GM12873 (cell line): ENCODE results near the gene TFB2M.

Experiments
- TF ChIP-seq, protein P1 (sequence below): IDR thresholded peaks from 2 replicates; pipeline ENCODE4 v1.5.1; 2012; ENCODE audit warnings: low read depth, mild to moderate bottlenecking, moderate library complexity, low read length, control low read depth; ENCODE audit not compliant: insufficient read depth; ENCODE audit errors: missing control alignments

TFB2M gene

DNA sequence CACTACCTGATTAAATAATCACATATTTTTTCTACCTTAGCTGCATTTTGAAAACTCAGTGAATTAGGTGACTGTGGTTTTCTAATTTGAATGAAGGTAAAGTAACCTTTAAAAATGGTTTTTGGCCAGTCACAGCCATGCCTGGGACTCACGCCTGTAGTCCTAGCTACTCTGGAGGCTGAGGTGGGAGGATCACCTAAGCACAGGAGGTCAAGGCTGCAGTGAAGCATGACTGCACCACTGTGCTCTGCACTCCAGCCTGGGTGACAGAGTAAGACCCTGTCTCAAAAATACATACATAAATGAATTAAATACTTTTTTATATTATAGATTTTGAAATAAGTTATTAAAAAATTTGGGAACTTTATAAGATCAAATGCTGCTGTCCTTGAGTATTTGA, 5.9 kb upstream of the TFB2M start:
- TF ChIP-seq, protein P1, sequence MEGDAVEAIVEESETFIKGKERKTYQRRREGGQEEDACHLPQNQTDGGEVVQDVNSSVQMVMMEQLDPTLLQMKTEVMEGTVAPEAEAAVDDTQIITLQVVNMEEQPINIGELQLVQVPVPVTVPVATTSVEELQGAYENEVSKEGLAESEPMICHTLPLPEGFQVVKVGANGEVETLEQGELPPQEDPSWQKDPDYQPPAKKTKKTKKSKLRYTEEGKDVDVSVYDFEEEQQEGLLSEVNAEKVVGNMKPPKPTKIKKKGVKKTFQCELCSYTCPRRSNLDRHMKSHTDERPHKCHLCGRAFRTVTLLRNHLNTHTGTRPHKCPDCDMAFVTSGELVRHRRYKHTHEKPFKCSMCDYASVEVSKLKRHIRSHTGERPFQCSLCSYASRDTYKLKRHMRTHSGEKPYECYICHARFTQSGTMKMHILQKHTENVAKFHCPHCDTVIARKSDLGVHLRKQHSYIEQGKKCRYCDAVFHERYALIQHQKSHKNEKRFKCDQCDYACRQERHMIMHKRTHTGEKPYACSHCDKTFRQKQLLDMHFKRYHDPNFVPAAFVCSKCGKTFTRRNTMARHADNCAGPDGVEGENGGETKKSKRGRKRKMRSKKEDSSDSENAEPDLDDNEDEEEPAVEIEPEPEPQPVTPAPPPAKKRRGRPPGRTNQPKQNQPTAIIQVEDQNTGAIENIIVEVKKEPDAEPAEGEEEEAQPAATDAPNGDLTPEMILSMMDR: no peak

DNA sequence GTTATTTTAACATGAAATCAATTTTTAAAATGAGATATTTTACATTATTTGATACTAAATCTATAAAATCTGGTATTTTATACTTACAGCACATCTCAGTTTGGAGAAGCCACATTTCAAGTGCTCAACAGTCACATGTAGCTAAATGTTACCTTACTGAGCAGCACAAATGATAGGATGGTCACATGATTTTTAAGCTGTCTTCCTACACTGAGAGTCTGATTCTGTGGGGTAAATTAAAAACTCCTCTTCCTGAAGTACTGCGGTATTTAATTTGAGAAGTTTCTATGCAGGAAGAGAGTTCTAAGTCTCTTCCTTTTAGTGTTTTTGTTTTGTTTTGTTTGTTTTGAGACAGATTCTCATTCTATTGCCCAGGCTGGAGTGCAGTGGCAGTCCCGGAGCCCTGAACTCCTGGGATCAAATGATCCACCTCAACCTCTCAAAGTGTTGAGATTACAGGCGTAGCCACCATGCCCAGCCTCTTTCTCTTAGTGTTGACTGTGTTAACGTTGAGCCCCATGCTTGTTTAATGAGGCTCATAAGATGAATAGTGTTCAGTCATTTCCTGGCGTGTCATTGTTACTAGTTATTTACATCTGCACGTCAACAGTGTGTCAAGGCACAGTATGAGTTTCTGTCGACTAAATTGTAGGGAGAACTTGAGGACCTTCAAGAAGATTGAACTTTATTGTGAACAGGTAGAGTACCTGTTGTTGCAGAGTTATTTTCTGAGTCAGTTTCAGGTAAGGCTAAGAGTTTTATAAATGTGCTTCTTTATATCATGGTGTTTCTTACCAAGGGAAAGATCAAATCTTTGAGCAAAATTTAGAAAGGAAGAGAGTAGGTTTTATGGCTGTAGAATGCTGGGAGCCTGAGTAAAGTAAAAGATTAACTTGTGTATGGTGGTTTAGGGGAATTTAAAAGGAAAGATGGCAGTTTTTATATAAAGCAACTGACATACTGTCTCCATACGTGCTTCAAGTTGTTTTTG, 3.5 kb upstream of the TFB2M start:
- TF ChIP-seq, protein P1: no peak

DNA sequence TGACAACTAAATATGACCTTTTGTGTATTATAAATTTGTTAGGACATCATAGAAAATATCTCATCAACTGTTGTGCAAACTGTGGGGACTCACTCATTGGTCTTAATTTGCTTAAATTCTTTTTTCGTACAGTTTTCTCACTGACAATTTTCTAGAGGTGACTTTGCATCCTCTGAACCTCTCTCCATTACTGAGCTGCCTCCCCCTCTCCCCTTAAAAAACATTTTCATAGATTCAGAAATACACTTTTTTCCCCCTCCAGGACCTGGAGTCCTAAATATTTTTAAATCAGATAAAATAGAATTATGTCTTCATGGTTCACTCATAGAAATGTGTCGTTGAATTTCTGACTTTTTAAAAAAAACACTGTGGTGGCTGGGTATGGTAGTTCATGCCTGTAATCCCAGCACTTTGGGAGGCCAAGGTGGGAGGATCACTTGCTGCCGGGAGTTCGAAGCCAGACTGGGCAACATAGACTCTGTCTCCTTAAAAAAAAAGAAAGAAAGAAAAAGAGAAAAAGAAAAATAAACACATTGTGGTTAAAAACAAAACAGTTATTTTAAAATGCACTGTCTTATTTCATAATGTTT, 1.7 kb upstream of the TFB2M start:
- TF ChIP-seq, protein P1: no peak

DNA sequence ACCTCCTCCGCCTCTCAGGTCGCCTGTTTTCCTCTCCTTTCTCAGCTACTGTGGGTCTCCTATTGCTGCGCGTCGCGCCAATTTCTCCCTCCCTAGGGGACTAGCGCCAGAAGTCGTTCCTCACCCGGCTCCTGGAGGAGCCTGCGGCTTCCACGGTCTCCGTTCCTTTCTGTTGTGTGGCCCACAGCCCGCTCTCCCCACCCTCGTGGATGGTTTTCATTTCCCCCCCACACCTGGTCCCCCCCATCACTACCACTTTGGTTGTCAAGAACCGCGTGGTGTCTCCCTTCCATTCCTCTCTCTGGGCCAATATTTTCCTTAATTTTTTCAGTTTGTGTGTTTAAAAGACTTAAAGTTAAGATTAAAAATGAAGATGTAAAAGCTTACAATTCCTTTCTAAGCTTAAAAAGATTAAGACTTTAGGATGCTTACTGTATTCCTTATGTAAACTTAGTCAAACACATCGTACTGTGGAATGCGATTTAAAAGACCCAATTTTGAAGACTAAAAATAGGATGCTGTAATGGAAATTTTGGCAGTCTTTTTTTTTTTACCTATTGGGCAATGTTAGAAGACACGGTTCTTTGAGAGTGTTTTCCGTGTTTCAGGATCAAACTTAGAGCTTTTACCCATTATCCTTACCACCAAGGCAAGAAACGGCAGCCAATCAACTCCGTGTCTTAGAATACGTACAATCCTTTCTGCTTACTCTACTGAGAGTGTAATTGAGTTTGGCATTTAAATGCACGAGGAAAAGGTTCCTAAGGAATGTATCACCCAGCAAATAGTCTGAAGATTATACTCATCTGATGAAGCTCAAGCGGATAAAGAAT, 968 bp upstream of the TFB2M start:
- TF ChIP-seq, protein P1: no peak

DNA sequence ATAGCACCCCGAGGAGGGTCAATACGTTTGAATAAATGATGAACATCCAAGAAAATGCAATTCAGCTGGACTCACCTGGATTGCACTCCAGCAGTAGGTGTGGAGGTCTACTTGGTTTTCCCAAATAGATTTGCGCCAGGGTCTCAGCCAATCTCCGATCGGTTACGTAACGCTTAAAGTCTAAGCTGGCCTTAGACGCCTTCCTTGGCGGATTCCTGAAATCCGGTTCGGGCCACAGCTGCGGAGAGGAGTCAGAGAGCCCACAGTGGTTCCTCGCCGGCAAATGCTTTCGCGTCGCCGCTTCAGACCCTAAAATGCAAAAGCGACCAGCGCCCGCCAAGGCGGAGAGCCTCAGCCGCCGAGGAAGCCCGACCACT, 322 bp downstream of the TFB2M start:
- TF ChIP-seq, protein P1: no peak

DNA sequence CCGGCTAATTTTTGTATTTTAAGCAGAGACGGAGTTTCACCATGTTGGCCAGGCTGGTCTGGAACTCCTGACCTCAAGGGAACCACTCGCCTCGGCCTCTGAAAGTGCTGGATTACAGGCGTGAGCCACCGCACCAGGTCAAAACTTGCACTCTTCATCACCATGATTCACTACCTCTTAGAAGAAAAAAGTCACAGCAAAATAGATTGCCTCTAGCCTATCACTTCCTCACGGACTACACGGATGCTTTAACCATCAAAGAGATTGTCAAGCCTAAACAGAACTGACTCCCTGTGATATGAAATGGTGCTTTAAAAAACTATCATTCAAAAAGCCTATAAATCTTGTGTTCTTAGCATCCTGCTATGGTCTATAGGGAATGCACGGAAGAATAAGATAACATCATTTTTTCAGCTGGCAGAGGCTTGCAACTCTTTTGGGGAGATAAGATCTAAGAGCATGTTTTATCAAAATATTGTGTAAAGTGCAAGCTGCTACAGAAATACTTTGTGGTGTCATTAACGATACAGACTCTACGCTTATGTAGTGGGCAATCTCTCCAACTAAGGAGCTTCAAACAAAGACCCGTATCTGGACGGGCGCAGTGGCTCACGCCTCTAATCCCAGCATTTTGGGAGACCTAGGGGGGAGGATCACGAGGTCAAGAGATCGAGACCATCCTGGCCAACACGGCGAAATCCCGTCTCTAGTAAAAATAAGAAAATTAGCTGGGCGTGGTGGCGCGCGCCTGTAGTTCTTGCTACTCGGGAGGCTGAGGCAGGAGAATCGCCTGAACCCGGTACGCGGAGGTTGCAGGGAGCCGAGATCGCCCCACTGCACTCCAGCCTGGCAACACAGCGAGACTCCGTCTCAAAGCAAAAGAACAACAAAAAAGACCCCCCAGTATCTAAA, 966 bp downstream of the TFB2M start:
- TF ChIP-seq, protein P1: no peak
